ENCODE data around the gene NISCH.

NISCH gene

DNA sequence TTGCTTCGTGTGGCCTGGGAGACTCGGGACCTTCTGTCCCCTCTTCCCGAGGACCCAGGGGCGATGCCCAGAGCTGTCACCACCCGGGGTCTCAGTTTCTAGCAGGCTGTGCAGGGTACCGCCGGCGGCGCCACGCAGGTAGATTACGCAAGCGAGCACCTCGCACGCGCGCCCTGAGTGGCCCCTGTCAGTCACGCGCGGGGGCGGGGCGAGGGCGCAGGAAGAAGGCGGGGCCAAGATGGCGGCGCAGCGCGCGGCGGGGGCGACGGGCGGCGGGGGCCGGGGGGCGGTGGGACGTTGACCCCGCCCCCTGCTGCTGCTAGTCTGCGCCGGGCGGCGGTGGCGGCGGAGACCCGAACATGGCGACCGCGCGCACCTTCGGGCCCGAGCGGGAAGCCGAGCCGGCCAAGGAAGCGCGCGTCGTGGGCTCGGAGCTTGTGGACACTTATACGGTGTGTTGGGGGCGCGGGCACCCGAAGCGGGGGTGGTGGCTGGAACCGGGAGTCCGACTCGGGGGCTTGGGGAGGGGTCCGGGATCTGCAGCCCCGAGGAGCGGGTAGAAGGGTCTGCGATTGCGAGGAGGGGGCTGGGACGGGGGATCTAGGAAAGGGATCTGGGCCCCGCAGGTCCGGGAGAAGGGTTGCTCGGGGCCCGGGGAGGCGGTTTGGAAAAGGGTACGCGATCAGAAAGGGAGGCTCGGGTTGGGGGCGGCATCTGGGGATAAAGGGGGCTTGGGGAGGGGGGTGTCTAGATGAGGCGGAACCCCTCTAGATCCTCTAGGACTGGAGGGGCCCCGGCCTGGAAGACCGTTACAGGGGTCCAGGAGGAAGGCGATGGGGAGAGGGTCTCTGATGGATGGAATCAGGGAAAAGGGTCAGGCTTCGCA, at the start of gene NISCH:
NISCH (plus strand) TSS at position 322 of the 886 bp plus-strand sequence; CDS start at position 360, 38 bp downstream.
- FAIRE-seq: no peak

DNA sequence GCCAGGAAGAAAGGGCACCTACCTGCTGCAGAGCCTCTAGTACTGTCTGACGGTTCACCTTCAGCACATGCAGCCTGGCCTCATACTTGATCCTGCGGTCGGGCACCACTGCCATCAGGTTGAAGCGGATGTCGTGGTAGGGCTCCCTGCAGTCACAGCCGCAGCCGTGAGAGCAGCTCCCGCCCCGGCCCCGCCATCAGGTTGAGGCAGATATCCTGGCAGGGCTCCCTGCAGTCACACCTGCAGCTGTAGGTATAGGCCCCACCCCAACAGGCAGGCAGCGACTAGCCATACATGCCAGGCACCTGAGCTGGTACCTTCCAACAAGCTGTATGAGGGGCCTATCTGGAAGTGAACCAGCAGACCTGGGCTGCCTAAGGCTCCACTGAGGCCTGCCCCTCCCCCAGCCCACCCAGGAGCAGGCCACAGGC, 49.2 kb upstream of the NISCH start:
- FAIRE-seq: no peak

DNA sequence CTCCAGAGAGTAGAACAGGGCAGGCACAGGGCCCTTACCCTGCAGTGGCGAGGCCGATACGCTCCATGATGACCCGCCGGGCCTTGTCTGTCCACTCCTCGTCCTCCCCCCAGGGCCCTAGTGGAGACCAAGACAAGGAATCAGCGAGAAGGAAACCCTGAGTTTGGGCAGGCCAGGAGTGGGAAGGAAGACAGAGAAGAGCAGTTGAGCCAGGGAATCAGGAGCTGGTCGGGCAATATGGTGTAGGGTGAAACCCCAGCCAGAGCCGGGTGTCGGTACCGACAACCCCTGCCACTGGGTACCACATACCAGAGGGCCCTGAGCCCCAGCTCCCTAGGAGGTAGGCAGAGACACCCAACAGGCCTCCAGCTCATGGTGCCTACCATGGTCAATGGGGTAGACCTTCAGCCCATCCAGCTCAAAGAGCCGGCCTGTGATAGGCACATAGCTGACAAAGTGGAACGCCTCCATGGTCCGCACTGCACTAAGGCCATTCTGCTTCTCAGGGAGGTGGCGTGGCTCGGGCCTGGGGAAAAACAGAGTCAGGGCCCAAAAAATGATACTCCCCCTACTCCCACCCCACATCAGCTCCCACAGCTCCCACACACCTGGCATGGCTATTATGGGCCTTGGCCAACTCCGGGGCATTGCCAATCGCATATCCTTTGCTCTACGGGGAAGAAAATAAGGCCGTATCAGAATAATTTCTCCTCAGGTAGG, 48.5 kb upstream of the NISCH start:
- FAIRE-seq: no peak

DNA sequence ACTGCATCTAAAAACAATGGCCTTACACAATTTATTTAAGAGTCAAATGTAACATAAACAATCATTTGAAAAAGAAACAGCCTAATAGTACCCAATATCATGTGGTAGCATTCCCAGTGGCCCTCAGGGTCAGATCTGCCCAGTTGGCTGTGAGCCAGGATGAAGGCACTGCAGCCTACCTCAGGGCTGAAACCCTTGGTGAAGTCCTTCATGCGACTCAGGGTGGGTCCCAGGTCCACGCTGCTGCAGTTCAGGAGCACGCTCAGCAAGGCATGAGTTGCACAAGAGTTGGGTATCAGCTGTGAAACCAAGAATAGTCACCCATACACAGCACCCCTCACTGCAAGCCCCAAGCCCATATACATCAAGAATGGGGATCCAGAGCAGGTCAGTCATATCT, 47.6 kb upstream of the NISCH start:
- FAIRE-seq: no peak

DNA sequence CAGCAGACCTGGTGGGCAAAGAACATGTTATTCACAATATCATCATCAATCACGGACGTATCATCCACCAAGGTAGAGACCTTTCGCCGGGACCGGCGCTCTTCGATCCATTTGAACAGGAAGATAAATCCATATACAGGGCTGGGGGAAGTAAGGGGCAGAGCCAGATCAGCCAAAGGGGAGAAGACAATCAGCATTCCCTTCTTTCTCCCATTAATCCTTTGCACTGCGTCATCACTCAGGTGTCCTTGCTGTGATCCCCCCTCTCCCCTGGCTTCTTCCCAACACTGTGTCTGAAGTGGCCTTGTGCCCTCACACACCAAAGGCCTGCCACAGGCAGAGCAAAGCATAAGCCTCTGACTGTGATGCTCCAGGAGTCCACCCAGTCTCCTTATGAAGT, 46.9 kb upstream of the NISCH start:
- FAIRE-seq: no peak

DNA sequence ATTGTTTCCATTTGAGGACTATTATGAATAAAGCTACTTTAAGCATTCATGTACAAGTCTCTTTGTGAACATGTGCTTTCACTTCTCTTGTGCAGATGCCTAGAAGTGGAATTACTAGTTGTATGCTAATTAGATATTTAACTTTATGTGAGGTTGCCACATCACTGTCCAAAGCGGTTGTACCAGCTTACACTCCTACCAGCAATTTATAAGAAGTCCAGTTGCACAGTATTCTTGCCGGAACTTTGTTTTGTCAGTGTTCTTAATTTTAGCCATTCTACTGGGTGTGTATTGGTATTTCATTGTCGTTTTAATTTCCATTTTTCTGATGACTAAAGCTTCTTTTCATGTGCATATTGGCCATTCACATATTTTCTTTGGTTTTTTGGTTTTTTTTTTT, 39.6 kb upstream of the NISCH start:
- FAIRE-seq: no peak

DNA sequence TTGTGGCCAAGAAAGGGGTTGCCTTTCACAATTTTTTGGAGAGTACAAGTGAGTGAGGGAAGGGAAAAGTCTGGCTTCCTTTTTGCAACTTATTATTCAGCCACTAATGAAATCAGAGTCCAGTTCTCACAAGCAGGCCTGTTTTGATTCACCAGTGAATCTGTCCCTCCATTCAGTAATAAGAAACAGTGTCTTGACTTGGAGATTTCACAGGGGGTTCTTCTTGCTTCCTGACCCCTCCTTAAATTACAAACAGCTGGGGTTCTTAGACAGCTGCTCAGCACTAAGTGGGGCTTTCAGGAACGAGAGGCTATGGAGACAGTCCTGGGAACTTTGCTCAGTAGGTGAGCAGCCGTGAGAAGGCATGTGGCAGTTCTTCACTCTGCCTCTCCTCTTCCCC, 35.0 kb upstream of the NISCH start:
- no peak for FAIRE-seq

DNA sequence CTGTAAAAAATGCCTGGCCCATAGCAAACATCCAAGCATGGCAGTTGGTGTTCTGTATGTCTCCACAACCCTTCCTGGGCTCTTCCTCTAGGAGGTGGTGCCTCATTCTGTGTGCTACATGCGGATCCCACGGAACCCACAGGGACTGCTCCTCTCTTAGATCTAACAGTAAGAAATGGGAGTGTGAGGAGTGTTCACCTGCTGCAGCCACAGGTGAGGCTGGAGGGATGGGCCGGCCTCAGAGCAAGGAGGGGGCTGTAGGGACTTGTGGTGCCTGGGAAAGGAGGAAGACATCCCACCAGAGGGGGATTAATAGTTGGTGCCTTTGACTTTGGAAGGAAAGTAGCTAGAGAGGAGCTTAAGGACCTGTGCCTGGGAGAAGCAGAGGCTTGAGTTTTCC, 32.7 kb upstream of the NISCH start:
- FAIRE-seq: no peak

DNA sequence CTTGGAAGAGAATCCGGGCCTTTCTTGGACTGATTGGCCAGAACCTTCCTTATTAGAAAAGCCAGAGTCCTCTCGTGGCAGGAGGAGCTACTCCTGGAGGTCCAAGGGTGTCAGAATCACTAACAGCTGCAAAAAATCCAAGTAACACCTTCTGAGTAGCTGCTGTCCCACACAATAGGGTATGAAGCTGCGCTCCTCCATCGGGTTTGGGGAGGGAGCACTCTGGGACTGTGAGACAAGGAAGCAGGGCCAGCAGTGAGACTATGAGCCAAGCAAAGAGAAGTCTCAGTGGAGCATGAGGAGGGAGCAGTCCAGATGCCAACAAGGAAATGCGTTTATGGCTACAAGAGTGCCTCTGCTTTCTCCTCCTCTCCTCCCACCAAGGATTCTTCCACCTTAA, 32.2 kb upstream of the NISCH start:
- FAIRE-seq: no peak

DNA sequence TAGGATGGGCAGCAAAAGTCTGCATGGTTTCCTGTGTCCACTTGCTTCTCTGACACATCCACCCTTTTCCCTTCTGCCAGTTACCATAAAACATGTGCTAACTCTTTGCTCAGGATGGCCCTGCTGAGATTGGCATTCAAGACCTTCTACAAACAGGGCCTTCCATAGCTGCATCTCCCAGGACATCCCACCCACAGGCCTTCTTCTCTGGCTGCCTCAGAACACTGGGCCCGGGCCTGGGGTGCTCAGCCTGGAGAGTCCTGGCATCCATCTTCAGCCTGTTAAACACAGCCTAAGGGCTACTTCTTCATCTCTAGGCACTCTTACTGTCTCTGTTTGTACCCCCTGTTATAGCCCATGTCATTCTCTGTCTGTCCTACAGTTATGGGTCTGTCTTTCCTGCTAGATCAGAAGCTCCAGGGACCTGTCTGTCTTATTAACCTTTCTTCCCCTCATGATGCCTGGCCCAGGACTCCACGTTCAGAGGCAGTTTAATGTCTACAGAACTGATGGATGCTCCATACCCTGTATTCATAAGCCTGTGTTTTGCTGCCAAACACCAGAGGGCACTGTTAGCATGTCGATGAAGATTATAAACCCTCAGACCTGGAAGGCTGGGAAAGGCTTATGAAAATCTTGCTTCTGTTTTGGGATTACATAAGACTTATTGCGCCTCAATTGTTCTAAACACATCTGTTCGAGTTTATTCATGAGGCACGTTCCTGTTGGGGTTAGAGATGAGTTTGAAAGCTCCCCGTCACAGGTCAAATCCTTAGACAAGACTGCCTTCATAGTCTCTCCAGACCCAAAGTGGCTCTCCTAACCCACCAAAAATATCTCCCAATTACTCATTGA, 27.0 kb upstream of the NISCH start:
- FAIRE-seq: no peak

DNA sequence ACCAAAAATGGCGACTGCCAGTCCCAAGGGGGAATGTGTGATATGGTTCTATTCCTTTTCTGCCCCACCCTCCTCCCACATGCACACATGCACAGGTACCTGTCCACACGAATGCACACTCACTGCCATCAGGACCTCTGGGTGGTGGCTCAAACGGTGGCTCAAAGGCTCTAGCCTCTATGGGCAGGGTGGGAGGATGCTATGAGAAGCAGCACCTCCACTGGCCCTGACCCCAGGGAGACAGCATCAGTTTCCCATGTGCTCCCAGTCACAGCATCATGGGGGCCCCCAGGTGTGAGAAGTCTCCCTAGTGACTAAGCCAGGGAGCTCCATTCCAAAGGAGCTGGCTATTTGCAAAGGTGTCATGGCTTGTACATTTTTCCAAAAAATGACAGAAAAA, 26.4 kb upstream of the NISCH start:
- FAIRE-seq: no peak

DNA sequence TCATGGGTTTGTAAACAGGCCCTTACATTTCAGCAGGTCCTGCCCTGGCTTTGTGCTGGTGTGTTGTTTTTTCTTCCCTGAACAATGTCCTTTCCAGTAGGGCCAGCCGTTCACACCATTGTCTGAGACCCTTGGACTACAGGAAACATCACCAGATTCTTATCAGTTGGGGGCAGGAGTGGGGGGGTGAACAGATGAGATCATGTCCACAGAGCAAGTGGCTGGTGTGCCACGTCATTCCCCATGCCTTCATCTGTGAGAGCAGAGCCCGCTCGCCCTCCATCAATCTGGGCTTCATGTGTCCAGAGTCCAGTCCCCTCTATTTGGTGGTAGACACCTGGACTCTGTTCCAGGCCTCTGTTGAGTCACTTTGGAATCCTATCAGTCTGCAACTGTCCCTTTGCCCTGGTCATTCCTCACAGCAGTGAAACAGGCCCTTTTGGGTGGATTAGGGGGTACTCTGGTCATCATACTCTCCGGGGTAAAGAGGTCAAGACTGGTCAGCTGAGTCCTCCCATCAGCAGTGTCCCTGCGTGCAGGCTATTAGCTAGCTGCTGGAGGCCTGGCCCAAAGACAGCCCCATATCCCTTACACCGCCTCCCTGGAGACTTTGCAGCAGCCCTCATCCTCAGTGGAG, 25.5 kb upstream of the NISCH start:
- FAIRE-seq: no peak

DNA sequence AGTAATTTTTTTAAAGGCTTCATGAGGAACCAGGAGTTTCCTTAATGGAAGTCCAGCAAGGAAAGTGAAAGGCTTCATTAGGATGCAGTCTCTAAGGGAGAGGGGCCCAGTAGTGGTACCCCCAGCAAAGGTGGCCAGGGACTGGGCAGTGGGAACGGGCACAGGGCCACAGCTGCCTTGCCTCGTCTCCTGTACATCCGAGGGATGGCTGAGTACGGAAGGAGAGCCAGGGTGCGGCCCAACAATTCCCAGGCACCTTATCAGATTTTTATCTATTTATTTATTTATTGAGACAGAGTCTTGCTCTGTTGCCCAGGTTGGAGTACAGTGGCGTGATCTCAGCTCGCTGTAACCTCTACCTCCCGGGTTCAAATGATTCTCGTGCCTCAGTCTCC, 25.0 kb upstream of the NISCH start:
- no peak for FAIRE-seq

DNA sequence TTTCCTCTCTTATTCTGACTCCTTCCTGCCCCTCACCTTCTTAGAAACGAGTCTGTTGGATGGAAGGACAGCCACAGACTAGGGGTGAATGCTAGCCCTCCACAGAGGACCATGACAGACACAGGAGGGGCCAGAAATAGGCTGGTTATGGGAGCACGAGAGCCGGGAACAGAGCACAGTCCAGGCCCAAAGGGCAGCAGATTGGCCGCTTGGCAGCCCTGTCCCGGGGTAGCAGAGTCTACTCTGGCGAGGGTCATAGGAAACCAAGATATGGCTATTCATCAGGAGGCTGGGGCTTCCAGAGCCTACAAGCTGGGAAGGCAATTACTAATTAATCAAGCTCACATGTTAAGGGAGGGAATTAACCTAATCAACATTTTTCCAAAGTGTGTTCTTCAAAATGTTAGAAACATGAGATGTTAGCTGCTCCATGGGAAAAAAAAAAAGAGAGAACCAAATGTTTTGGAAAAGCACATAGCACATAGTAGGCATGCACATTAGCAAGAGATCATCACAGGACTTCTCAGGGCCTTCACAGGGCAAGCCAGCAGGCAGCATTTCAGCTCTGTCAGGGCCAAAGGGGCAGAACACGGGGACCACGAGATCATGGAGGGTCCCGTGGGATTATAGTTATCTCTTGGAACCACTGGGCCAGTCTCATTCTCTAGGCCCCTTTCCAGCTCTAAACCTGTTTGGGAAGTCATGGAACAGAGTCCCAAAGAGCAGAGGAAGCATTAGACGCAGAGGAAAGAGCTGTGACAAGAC, 23.8 kb upstream of the NISCH start:
- no peak for FAIRE-seq

DNA sequence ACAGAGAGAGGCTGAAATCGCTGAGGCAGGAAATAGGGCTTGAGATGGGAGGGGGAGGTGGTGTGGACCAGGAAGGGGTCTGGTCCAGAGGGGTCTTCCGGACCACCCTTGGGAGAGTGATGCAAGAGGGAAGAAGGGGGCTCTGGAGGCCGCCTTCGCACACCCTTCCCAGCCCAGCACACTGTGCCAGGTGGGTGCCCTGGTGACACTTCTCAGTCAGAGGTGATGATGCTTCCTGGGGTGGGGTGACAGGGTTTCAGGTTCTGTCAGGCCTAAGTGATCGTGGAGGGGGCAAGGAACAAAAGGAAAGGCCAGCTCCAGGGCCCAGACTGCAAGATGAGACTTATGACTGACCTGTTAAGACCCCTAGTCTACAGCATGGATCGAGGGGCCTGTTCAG, 23.2 kb upstream of the NISCH start:
- FAIRE-seq: no peak

DNA sequence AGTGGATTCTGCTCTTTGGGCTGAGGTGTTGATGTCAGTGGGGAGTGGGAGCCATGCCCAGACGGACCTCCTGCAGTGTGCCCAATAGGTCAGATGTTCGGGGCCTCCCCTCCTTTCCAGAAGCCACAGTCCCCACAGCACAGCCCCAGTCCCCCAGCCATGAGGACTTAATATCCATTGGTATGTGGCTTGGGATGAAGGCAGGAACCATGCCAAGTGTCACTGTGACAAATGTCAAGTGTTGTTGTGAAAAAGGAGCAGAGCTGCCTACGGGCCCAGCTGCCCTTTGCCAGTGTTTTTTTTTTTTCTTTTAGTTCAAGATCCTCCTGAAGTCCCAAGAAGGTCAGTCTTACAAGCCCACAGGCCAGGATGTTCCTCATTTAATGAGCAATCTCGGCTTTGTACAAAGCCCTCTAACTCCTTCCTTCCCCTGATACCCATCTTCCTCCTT, 22.7 kb upstream of the NISCH start:
- FAIRE-seq: no peak

DNA sequence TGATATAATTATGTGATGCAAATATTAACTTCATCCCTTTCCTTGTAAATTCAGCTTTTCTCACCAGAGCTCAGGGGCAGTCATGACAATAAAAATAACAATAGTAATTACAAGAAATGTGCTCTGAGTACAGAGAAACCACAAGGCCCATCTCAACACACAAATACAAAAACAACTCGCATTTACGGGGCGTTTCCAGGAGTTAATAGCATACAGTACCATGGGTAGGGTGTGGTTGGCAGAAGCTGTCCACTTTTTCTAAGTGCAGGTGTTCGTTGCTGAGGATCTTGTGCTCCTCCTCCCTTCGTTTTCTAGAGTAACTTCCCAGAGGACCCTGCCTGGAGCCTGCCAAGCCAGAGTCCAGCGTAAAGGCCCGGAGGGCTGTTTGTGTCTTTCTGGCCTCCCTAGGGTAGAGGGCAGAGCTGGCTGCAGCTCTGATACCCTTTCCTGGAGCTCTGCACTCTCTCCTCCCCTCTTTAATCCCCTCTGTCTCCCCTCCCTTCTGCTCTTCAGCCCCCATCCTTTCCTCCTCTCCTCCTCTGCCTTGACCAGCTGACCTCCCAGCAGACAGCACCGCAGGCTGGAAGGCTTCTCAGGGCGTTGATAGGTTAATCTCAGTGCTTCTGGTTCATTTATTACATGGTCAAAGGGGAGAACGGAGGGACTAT, 21.9 kb upstream of the NISCH start:
- FAIRE-seq: no peak

DNA sequence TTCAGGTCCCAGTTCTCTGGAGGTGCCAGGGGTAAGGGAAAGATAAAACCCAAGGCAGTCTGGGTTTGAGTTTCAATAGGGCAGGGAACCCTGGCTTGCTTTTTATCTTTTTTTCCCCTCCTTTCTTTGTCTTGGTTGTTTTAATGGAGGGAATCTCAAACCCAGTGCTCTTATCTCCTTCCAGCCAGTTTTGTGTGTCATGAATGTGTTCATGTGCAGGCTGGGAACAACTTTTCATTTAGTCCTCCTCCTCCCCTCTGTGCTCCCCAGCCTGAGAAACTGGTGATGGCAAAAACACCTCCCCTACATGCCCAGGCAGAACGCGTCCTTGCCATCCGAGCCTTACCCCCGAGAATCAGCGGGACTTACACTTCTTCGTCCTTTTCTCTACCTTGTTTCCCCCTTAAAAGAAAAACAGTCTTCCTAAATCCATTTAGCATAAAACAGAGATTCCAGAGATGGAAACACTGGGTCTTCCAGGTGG, 21.4 kb upstream of the NISCH start:
- FAIRE-seq: no peak

DNA sequence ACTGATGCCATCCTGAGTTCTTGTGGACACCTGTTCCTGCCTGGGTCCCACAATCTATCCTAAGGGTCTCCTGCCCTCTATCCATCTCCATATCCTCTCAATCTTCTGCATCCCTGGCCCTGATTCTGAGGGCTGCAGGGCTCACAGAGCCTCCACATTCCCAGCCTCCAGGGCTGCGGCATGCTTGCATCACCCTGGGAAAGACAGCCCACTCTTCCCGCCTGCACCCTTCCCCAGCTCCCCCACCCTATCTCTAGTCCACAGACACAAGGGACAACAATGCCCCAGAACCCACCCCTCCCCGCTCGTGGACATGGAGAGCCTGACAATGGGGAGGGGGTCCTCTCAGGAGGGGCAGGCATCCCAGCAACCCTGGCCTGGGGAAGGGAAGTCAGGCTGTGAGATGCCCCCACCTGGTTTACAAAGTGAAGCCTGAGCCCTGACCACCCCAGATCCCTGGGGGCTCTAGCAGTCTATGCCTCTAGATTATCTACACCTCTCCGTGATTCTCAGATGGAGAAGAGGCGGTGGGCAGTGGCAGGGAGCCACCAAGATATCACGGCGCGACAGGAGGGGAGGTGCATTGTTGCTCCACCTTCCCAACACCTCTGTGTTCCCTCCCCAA, 20.8 kb upstream of the NISCH start:
- no peak for FAIRE-seq

DNA sequence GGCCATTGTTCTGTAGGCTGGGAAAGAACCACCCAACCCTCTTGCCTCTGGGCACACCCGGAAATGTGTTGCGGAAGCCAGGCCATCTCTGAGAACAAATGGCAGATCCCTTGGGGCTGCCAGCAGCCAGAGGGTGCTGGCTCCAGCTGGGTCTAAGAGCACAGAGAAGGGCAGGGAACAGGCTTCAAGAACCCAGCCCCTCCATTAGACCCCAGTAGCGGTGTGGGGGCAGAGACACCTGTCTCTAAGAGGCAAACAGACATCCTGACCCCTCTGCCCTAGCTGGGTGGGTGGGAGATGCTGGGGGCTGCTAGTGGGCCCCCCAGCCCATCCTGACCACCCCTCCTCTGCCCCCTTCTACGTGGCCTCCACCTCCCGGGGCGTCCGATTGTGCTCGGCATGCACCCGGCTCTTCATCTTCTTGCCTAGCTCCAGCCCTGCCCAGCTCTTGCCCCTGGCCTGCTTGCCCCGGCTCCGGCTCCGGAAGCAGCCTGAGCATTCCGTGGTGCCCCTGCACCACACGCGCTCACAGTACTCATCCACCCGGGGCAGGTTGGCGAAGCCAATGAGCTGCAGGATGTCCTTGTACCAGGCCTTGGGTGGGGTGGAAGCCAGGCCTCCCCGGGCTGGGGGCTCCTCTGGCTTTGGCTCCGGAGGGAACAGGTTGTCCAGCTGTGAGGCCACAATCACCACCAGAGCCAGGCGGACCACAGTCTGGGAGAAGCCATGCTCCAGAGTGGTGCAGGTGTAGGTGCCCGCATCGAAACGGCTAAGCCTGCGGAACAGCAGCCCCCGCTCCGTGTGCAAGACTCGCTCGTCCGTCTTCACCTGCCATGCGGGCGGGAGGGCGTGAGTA, 19.9 kb upstream of the NISCH start:
- FAIRE-seq: no peak
